Measurements from ENCODE around the gene BSN.

BSN gene

DNA sequence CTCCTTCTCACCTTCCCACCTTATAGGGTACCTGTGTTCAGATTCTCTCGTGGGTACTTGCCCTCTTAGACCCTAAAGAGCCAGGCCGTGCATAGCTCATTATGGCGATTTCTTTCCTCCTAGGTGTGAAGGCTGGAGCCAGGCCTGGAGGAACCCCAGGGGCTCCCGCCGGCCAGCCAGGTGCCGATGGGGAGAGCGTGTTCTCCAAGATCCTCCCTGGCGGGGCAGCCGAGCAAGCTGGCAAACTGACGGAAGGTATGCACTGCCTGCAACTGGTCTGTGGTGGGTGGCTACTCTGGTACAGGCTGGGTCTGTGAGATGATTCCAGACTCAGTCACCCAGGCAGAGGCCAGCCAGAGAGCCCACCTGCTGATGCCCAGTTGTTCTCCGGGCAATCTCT is 110.0 kb downstream of the BSN start:
- TF ChIP-seq SPI1 (IDR thresholded peaks at IDR 0.05; ENCODE audit: low read depth, low read length): no peak
- TF ChIP-seq TAF1 (IDR thresholded peaks at IDR 0.05; ENCODE audit: low read depth, low read length): no peak
- no peak for TF ChIP-seq POU2F2 (IDR thresholded peaks at IDR 0.05; ENCODE audit: low read depth, low read length)
- TF ChIP-seq PAX5 (IDR thresholded peaks at IDR 0.05; ENCODE audit: insufficient read depth, low read length, severe bottlenecking): no peak
- TF ChIP-seq POLR2AphosphoS5 (IDR thresholded peaks at IDR 0.05; ENCODE audit: low read depth, low read length): no peak
- no peak for TF ChIP-seq POLR2A (IDR thresholded peaks at IDR 0.05; ENCODE audit: low read depth, low read length)
- FAIRE-seq (no peak), DNase-seq (ENCODE audit: insufficient read length, low spot score) (no peak)

DNA sequence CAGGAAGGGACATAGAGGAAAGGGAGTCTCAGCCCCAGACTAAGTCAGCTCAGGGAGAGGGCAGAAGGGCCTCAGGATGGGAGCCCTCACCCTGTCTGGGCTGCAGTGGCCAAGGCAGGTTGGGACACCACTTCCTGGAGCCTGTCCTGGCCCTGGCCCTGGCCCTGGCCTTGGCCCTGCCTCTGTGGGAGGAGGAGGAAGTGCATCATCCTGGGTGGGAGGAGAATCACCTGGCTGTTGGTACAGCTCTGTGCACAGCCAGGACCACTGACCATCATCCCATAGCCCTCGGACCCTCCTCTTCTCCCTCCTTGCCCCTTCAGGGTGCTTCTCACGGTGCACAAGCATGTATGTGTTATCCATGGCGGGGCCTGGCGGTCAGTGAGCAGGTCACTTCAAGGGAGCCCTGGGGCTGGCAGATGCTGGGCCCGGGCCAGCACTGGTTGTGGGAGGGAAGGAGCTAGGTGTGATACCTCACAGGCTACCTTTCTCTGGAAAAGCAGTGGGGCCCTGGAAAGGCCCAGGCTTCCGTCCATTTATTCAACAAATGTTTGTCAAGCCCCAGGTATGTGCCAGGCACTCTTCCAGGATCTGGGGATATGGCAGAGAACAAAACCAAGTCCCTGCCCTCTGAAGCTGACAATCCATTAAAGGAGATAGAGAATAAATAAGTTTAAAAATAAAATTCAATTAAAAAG is 111.7 kb downstream of the BSN start:
- FAIRE-seq (no peak), DNase-seq (ENCODE audit: insufficient read length, low spot score) (no peak)
- no peak for TF ChIP-seq POLR2A (IDR thresholded peaks at IDR 0.05; ENCODE audit: low read depth, low read length)
- TF ChIP-seq POLR2AphosphoS5 (IDR thresholded peaks at IDR 0.05; ENCODE audit: low read depth, low read length): no peak
- TF ChIP-seq TAF1 (IDR thresholded peaks at IDR 0.05; ENCODE audit: low read depth, low read length): no peak
- TF ChIP-seq SPI1 (IDR thresholded peaks at IDR 0.05; ENCODE audit: low read depth, low read length): no peak
- TF ChIP-seq PAX5 (IDR thresholded peaks at IDR 0.05; ENCODE audit: insufficient read depth, low read length, severe bottlenecking): no peak
- TF ChIP-seq POU2F2 (IDR thresholded peaks at IDR 0.05; ENCODE audit: low read depth, low read length): no peak

DNA sequence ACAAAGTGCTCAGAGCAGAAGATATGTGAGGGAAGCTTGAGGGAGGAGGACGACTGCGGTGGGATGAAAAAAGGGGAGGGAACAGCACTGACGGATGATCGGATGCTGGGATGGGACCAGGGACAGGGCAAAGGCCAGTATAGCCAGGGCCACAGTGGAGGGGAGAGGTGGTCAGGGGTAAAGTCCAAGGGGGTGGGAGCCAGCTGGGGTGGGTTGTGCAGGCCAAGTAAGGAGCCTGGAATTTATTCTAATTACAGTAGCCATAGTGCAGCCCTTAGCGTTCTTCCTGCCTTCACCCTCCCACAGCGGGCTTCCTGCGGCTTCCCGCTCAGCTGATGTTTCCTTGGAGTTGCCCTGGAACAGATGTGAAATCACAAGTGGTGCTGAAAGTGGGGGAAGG is 112.3 kb downstream of the BSN start:
- DNase-seq (ENCODE audit: insufficient read length, low spot score) (no peak), FAIRE-seq (no peak)
- TF ChIP-seq PAX5 (IDR thresholded peaks at IDR 0.05; ENCODE audit: insufficient read depth, low read length, severe bottlenecking) (no peak), SPI1 (IDR thresholded peaks at IDR 0.05; ENCODE audit: low read depth, low read length) (no peak), TAF1 (IDR thresholded peaks at IDR 0.05; ENCODE audit: low read depth, low read length) (no peak), POLR2A (IDR thresholded peaks at IDR 0.05; ENCODE audit: low read depth, low read length) (no peak), POLR2AphosphoS5 (IDR thresholded peaks at IDR 0.05; ENCODE audit: low read depth, low read length) (no peak), POU2F2 (IDR thresholded peaks at IDR 0.05; ENCODE audit: low read depth, low read length) (no peak)

DNA sequence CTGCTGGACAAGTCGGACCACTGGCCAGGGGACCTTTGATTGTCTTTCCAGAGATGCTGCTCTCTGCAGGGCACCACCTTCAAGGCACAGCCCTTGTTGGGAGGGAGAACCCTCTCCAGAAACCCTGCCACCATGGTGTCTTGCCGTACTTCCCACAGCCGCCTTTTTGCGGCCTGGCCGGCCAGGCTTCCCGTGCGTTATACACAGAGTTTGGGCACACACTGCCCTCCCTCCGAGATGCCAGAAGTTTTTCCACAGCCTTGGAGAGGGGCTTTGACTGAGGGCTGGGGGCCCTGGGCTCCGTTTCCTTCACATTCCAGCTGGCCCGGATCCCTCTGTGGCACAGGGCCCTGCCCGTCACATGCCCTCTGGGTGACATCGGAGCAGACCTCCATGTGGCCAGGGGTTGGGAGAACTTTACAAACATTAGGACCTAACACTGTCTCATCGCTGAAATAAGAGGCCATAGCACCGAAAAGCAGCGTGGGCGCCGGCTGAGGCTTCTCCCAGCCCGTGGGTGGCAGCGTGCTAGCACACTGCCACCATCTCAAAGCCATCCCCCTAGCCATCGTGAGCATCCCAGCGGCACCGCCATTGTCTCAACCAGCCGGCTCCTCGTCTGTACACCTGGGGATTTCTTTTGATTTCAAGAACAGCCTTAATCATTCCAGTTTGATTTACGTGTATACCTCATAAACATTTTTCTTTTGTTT is 113.6 kb downstream of the BSN start:
- FAIRE-seq (no peak), DNase-seq (ENCODE audit: insufficient read length, low spot score) (no peak)
- TF ChIP-seq SPI1 (IDR thresholded peaks at IDR 0.05; ENCODE audit: low read depth, low read length) (no peak), TAF1 (IDR thresholded peaks at IDR 0.05; ENCODE audit: low read depth, low read length) (no peak), POLR2A (IDR thresholded peaks at IDR 0.05; ENCODE audit: low read depth, low read length) (no peak), POU2F2 (IDR thresholded peaks at IDR 0.05; ENCODE audit: low read depth, low read length) (no peak), PAX5 (IDR thresholded peaks at IDR 0.05; ENCODE audit: insufficient read depth, low read length, severe bottlenecking) (no peak), POLR2AphosphoS5 (IDR thresholded peaks at IDR 0.05; ENCODE audit: low read depth, low read length) (no peak)

DNA sequence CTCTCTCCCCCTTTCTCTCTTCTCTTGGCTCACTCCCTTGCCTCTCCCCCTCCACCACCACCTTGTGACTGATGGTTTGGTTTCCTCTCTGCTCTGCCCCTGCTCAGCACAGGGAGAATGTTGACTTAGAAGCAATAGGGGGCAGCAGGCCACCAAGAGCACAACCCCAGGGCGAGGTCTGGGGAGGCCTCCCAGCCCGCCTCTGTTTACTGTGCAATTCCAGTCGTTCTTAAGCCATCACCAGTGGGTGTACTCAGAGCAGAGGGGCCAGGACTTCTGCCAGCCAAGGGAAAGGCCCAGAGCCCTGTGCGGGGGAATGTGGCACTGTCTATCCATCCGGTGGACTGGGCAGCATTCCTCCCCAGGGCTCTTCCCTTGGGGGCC is 114.1 kb downstream of the BSN start:
- no peak for FAIRE-seq
- TF ChIP-seq TAF1 (IDR thresholded peaks at IDR 0.05; ENCODE audit: low read depth, low read length): no peak
- no peak for DNase-seq (ENCODE audit: insufficient read length, low spot score)

DNA sequence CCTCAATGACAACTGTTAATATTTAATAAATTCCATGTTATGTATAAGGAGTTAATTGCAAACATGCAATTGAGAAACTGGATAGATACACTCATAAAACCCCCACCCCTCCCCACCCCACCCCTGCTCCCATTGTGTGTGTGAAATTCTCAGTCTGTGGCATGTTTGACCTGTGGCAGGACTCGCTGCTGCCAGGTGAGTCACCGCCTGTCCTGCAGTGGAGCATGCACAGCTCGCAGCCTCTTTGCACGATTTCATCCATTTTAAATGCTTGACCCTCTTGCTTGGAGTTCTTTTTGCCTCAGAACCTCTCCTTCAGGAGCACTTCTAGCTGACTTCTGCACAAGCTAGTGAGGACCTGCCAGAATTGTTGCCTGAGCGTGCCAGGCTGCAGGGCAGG is 114.6 kb downstream of the BSN start:
- FAIRE-seq: no peak
- no peak for DNase-seq (ENCODE audit: insufficient read length, low spot score)
- no peak for TF ChIP-seq TAF1 (IDR thresholded peaks at IDR 0.05; ENCODE audit: low read depth, low read length)
- no peak for TF ChIP-seq POLR2AphosphoS5 (IDR thresholded peaks at IDR 0.05; ENCODE audit: low read depth, low read length)
- TF ChIP-seq POLR2A (IDR thresholded peaks at IDR 0.05; ENCODE audit: low read depth, low read length): no peak
- TF ChIP-seq SPI1 (IDR thresholded peaks at IDR 0.05; ENCODE audit: low read depth, low read length): no peak
- TF ChIP-seq POU2F2 (IDR thresholded peaks at IDR 0.05; ENCODE audit: low read depth, low read length): no peak
- no peak for TF ChIP-seq PAX5 (IDR thresholded peaks at IDR 0.05; ENCODE audit: insufficient read depth, low read length, severe bottlenecking)

DNA sequence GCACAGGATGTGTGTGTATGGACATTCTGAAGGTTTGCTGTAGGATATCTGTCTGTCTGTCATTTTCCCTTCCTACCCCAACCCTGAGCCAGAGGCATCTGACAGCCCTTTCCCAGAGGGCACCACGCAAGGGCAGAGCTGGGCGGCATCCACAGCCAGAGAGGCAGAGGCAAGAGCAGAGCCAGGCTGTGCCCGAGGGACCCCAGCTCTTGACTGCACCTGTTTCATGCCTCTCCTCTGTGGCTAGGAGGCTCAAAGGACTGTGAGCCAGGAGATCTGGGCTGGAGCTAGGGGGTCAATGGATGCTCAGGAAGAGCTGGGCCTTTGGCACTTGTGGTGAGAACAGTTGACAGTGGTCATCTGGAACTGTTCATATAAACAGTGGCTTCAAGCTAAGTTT is 115.1 kb downstream of the BSN start:
- no peak for TF ChIP-seq POLR2A (IDR thresholded peaks at IDR 0.05; ENCODE audit: low read depth, low read length)
- no peak for TF ChIP-seq POLR2AphosphoS5 (IDR thresholded peaks at IDR 0.05; ENCODE audit: low read depth, low read length)
- no peak for TF ChIP-seq POU2F2 (IDR thresholded peaks at IDR 0.05; ENCODE audit: low read depth, low read length)
- TF ChIP-seq PAX5 (IDR thresholded peaks at IDR 0.05; ENCODE audit: insufficient read depth, low read length, severe bottlenecking): no peak
- DNase-seq (ENCODE audit: insufficient read length, low spot score) (no peak), FAIRE-seq (no peak)

DNA sequence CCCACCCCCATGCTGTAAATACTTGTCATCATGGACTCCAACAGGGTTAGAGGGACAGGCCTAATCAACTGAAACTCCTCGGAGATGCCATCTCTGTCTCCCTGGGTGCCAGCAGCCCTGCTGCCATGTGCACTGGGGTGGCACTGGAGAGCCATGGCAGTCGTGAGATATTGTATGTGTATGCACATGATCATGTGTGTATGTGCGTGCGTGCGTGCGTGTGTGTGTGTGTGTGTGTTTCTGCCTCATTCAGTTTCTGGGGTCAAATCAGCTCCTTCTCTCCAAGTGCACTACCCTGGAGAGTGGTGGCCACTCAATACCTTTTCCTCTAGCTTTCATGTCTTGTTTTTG is 116.6 kb downstream of the BSN start:
- no peak for TF ChIP-seq POLR2AphosphoS5 (IDR thresholded peaks at IDR 0.05; ENCODE audit: low read depth, low read length)
- no peak for TF ChIP-seq POLR2A (IDR thresholded peaks at IDR 0.05; ENCODE audit: low read depth, low read length)
- no peak for TF ChIP-seq SPI1 (IDR thresholded peaks at IDR 0.05; ENCODE audit: low read depth, low read length)
- no peak for TF ChIP-seq PAX5 (IDR thresholded peaks at IDR 0.05; ENCODE audit: insufficient read depth, low read length, severe bottlenecking)
- FAIRE-seq: peak; percentile 38
- DNase-seq (ENCODE audit: insufficient read length, low spot score): no peak

DNA sequence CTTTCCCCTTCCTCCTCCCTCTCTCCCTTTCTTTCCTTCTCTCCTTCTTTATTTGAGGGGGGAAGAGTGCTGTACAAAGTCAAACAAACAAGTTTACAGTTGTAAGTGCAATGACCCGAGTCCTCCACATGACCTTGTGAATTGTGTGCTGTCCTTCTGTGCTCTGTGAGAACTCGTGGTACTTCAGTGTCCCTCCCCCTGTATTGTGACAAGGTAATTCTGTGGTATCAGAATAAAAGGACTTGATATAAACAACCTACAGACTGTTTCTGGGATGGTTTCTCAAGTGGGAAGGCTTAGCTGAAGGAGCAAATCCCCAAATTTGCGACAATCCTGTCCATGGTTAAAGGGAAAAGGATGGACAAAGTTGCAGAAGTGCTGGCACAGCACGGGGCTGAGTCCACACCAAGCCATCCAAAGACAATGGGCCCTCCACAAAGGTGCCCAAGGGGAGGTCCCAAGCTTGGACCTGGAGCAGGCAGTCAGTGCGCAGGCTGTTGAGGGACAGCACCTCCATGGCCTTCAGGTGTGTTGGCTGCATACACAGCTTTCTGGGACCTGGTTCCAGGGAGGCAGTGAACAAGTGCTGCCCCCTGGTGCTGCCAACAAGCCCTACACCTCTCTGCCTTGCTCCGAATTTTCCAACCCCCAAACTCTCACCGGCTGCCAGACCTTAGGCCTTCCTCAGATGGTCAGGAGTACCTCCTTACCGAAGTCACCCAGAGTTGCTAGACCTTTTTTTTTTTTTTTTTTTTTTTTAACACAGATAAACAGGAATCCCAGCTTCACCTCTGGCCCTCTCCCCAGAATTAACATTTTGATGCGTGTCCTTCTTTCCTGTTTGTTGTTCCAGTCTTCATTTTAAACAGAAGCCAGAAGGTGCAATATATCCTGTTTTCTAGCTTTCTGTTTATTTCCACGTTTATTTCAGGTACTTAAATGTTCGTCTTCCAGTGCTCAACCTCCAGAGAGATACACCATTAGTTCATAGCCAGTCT is 117.3 kb downstream of the BSN start:
- TF ChIP-seq POLR2AphosphoS5 (IDR thresholded peaks at IDR 0.05; ENCODE audit: low read depth, low read length): no peak
- TF ChIP-seq SPI1 (IDR thresholded peaks at IDR 0.05; ENCODE audit: low read depth, low read length): no peak
- TF ChIP-seq POLR2A (IDR thresholded peaks at IDR 0.05; ENCODE audit: low read depth, low read length): no peak
- TF ChIP-seq TAF1 (IDR thresholded peaks at IDR 0.05; ENCODE audit: low read depth, low read length): no peak
- TF ChIP-seq POU2F2 (IDR thresholded peaks at IDR 0.05; ENCODE audit: low read depth, low read length): peak; percentile 78; the same call in 1 of the 2 replicates
- TF ChIP-seq PAX5 (IDR thresholded peaks at IDR 0.05; ENCODE audit: insufficient read depth, low read length, severe bottlenecking): no peak
- peak; percentile 77 for DNase-seq (ENCODE audit: insufficient read length, low spot score)
- peak; percentile 93 for FAIRE-seq

Data from GM12891 (cell line).